ENCODE measurements around the gene HILPDA. TPM values are rescaled to one million over a fixed set of nuclear protein-coding genes. Genes with fewer than 3 reads are reported as not detected.

Gene HILPDA
- total and polyA plus RNA-seq, 10 of the 15 experiments (the other 5 are each of a cell fraction or from before 2014, with no cell fraction given): 12.0 to 232 (median 26.4) TPM

DNA sequence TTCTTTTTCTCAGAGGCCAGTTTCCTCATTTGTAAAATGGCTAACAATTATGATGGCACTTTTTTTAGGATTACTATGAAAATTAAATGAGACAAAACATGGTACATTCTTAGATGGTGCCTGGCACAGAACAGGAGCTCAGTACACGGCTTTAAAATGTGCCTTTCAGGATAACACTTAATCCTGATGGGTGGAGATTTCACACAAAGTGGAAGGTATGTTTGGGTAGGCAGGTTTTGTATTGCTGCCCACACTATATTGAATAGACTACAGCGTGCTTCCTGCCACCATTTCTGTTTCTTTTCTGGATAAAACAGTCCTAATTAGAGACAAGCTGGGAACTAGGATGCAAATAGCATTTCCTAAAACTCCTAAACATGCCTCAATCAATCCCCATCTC is 23.9 kb upstream of the HILPDA start:
- in situ Hi-C loops (cut with MboI) (no loop called here), intact Hi-C loops (cut with micrococcal nuclease; ENCODE audit: unreplicated experiment) (no loop called here)
- ChIA-PET POLR2A (interaction anchor here (1.0 to 2.0 kb wide), 3 partner anchors 12 to 23 kb away, joined by 4 to 7 read pairs (median 4); no protein-coding TSS in a partner anchor), SMC1A (ENCODE audit: uncharacterized antibody, unreplicated experiment) (interaction anchor here (1.0 to 14.8 kb wide), 5 partner anchors 12 to 43 kb away, joined by 3 to 296 read pairs (median 3); no protein-coding TSS in a partner anchor), CTCF (interaction anchor here (1.7 to 16.0 kb wide), 6 partner anchors 12 to 452 kb away, joined by 4 to 463 read pairs (median 122); partner anchors contain the start of genes HILPDA and IMPDH1), RAD21 (ENCODE audit: unreplicated experiment) (interaction anchor here (1.0 to 10.5 kb wide), 3 partner anchors 12 to 32 kb away, joined by 3 to 216 read pairs (median 5); no protein-coding TSS in a partner anchor)
- TF ChIP-seq YBX1 (IDR thresholded peaks at IDR 0.05) (no peak), SP1 (IDR thresholded peaks at IDR 0.05; ENCODE audit: low read depth, low read length) (no peak), SREBF1 (IDR thresholded peaks at IDR 0.05; ENCODE audit: low read length) (no peak), BMI1 (IDR thresholded peaks at IDR 0.05; ENCODE audit: borderline replicate concordance) (no peak)
- TF ChIP-seq, protein P1, sequence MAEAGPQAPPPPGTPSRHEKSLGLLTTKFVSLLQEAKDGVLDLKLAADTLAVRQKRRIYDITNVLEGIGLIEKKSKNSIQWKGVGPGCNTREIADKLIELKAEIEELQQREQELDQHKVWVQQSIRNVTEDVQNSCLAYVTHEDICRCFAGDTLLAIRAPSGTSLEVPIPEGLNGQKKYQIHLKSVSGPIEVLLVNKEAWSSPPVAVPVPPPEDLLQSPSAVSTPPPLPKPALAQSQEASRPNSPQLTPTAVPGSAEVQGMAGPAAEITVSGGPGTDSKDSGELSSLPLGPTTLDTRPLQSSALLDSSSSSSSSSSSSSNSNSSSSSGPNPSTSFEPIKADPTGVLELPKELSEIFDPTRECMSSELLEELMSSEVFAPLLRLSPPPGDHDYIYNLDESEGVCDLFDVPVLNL (IDR thresholded peaks at IDR 0.05; ENCODE audit: low read depth, low read length): no peak
- TF ChIP-seq, protein P2, sequence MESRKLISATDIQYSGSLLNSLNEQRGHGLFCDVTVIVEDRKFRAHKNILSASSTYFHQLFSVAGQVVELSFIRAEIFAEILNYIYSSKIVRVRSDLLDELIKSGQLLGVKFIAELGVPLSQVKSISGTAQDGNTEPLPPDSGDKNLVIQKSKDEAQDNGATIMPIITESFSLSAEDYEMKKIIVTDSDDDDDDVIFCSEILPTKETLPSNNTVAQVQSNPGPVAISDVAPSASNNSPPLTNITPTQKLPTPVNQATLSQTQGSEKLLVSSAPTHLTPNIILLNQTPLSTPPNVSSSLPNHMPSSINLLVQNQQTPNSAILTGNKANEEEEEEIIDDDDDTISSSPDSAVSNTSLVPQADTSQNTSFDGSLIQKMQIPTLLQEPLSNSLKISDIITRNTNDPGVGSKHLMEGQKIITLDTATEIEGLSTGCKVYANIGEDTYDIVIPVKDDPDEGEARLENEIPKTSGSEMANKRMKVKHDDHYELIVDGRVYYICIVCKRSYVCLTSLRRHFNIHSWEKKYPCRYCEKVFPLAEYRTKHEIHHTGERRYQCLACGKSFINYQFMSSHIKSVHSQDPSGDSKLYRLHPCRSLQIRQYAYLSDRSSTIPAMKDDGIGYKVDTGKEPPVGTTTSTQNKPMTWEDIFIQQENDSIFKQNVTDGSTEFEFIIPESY (IDR thresholded peaks at IDR 0.05): no peak
- TF ChIP-seq, protein P3, sequence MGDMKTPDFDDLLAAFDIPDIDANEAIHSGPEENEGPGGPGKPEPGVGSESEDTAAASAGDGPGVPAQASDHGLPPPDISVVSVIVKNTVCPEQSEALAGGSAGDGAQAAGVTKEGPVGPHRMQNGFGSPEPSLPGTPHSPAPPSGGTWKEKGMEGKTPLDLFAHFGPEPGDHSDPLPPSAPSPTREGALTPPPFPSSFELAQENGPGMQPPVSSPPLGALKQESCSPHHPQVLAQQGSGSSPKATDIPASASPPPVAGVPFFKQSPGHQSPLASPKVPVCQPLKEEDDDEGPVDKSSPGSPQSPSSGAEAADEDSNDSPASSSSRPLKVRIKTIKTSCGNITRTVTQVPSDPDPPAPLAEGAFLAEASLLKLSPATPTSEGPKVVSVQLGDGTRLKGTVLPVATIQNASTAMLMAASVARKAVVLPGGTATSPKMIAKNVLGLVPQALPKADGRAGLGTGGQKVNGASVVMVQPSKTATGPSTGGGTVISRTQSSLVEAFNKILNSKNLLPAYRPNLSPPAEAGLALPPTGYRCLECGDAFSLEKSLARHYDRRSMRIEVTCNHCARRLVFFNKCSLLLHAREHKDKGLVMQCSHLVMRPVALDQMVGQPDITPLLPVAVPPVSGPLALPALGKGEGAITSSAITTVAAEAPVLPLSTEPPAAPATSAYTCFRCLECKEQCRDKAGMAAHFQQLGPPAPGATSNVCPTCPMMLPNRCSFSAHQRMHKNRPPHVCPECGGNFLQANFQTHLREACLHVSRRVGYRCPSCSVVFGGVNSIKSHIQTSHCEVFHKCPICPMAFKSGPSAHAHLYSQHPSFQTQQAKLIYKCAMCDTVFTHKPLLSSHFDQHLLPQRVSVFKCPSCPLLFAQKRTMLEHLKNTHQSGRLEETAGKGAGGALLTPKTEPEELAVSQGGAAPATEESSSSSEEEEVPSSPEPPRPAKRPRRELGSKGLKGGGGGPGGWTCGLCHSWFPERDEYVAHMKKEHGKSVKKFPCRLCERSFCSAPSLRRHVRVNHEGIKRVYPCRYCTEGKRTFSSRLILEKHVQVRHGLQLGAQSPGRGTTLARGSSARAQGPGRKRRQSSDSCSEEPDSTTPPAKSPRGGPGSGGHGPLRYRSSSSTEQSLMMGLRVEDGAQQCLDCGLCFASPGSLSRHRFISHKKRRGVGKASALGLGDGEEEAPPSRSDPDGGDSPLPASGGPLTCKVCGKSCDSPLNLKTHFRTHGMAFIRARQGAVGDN (IDR thresholded peaks at IDR 0.05): no peak
- Histone ChIP-seq H3K27me3 (replicated peaks in 1 of 2; ENCODE audit: control insufficient read depth in 2 of 2, insufficient read depth in 2 of 2, low read length in 1 of 2) (no peaks in the 10 kb centered on the region), H3K4me2 (ENCODE audit: control insufficient read depth, insufficient read depth) (no peak overlapping the region), H4K20me1 (ENCODE audit: control insufficient read depth, insufficient read depth) (no peaks in the 10 kb centered on the region), H3K27ac (ENCODE audit: control insufficient read depth, insufficient read depth) (no peak overlapping the region), H2AFZ (ENCODE audit: control insufficient read depth, low read depth, low read length) (no peak overlapping the region), H3K36me3 (ENCODE audit: control insufficient read depth in 2 of 2, insufficient read depth in 2 of 2, low read length in 1 of 2) (no peaks in the 10 kb centered on the region), H3K9ac (ENCODE audit: control insufficient read depth, insufficient read depth, low read length) (no peak overlapping the region), H3K4me1 (ENCODE audit: control insufficient read depth, insufficient read depth, low read length) (no peaks in the 10 kb centered on the region), H3K9me3 (replicated peaks; ENCODE audit: control insufficient read depth, insufficient read depth, low read length) (no peaks in the 10 kb centered on the region; the same call in 2 of the 3 replicates), H3K4me3 (no peak overlapping the region), H3K79me2 (ENCODE audit: control insufficient read depth, insufficient read depth, low read length) (no peaks in the 10 kb centered on the region)
- BruUV-seq (replicated peaks): no TSS peak
- FAIRE-seq (no peak), DNase-seq (ENCODE audit: low read depth, low spot score) (no peak), ATAC-seq (no peak)
- WGBS (ENCODE audit: insufficient coverage, insufficient replicate concordance, low lambda C conversion rate, missing lambda C conversion rate): 17% methylated on average over 2 of the region's 2 CpGs

Measured in GM12878 (cell line).